BJ (cell line): Measurements from ENCODE around the gene ICA1. TPM values are rescaled to one million over a fixed set of nuclear protein-coding genes. Genes with fewer than 3 reads are reported as not detected.

Experiments used
- CTCF ChIA-PET: fragments of 350-600 bp; formaldehyde crosslinking; extraction: SDS; loops from one replicate; lab custom pipeline; 2021; ENCODE audit warnings: antibody characterized with exemption, inconsistent platforms; lab: Yijun Ruan, JAX
- POLR2A ChIA-PET: fragments of 300-600 bp; sonication (Branson Sonifier 250); formaldehyde crosslinking; extraction: SDS; loops from one replicate; lab custom pipeline; 2021; ENCODE audit warnings: antibody characterized with exemption; lab: Charles Lee
- DNase-seq: peaks from one replicate; pipeline ENCODE4 v3.0.0-alpha.2; 2011; ENCODE audit warnings: low read depth
- H3K27me3 ChIP-seq: 2 replicates; pipeline ENCODE4 v1.6.0; 2011; ENCODE audit warnings: low read length; ENCODE audit not compliant: control insufficient read depth, insufficient read depth
- H3K36me3 ChIP-seq: 2 replicates; pipeline ENCODE4 v1.5.1; 2011; ENCODE audit warnings: low read length; ENCODE audit not compliant: control insufficient read depth, insufficient read depth
- H3K4me3 ChIP-seq: 2 replicates; pipeline ENCODE4 v1.5.1; 2011; ENCODE audit warnings: low read depth, mild to moderate bottlenecking, control low read depth, low read length
- polyA plus RNA-seq: library from polyadenylated mRNA; depleted of rRNA; stranded (reverse); fragments of >200 nt; gene quantifications from 2 replicates; pipeline ENCODE4 v1.2.3, GENCODE V29; 2011
- TF ChIP-seq, protein P1 (sequence below): IDR thresholded peaks from 2 replicates; pipeline ENCODE4 v1.5.1; 2011; ENCODE audit warnings: low read depth, mild to moderate bottlenecking, control low read depth, inconsistent platforms, low read length, moderate library complexity; ENCODE audit not compliant: insufficient read depth

Gene ICA1
- polyA plus RNA-seq, 1 experiment = 0.15 TPM

- Histone ChIP-seq H3K27me3 (no peaks in the 10 kb centered on the region), H3K4me3 (no peak overlapping the region), H3K36me3 (no peaks in the 10 kb centered on the region)
- DNase-seq = no peak
- CTCF ChIA-PET = no interaction called here
- TF ChIP-seq, protein P1, sequence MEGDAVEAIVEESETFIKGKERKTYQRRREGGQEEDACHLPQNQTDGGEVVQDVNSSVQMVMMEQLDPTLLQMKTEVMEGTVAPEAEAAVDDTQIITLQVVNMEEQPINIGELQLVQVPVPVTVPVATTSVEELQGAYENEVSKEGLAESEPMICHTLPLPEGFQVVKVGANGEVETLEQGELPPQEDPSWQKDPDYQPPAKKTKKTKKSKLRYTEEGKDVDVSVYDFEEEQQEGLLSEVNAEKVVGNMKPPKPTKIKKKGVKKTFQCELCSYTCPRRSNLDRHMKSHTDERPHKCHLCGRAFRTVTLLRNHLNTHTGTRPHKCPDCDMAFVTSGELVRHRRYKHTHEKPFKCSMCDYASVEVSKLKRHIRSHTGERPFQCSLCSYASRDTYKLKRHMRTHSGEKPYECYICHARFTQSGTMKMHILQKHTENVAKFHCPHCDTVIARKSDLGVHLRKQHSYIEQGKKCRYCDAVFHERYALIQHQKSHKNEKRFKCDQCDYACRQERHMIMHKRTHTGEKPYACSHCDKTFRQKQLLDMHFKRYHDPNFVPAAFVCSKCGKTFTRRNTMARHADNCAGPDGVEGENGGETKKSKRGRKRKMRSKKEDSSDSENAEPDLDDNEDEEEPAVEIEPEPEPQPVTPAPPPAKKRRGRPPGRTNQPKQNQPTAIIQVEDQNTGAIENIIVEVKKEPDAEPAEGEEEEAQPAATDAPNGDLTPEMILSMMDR = no peak
- POLR2A ChIA-PET = no interaction called here
Observed at GRCh38 chr7:8113184-8113583, 148.8 kb downstream of the ICA1 start.

- POLR2A ChIA-PET = no interaction called here
- no peak for DNase-seq
- CTCF ChIA-PET = no interaction called here
- H3K4me3 ChIP-seq = no peak overlapping the region
- no peaks in the 10 kb centered on the region for H3K27me3 ChIP-seq
- TF ChIP-seq, protein P1 = no peak
- H3K36me3 ChIP-seq = no peaks in the 10 kb centered on the region
Observed at GRCh38 chr7:8112685-8113084, 149.3 kb downstream of the ICA1 start.

GRCh38 chr7:8111282-8111960, 150.5 kb downstream of the ICA1 start:
- TF ChIP-seq, protein P1 = no peak
- ChIA-PET POLR2A (no interaction called here), CTCF (no interaction called here)
- Histone ChIP-seq H3K27me3 (no peaks in the 10 kb centered on the region), H3K36me3 (no peaks in the 10 kb centered on the region), H3K4me3 (no peak overlapping the region)
- no peak for DNase-seq

DNA sequence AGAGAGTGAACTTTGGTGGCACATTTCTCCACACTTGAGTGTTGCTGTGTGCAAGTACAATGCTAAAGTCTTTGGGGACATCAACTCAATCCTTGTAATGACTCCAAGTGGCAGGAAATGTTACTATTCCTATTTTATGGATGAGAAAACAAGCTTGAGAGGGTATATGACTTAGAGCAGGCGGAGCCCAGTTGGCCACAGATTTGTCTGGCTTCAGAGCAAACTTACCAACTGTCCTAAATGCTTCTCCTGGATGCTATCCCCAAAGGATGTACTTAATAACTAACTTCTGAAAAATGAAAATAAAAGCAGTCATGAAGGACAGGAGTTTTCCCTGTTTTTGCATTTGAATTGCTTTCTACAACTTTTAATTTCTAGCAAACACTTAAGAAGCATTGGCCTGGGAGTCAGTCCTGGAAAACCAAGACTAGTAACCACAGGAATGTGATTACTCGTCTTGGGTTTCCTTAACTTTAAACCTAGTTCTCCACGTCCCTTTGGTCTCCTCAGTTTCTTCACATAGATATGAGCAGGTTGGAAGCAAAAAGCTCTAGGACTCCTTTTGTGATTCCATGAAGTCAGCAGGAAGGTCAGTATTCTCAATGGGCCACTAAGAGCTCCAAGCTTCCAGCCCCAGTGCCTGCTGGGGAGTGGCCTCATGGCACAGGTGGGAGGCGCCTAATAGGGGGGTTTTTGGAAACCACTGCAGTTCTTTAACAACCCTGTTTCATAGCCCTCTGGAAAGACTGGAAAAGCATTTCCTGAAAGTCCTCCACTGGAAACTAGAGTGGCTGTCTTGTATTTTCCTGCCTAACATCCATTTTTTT, 152.6 kb downstream of the ICA1 start:
- Histone ChIP-seq H3K36me3 (no peaks in the 10 kb centered on the region), H3K27me3 (no peaks in the 10 kb centered on the region), H3K4me3 (no peak overlapping the region)
- TF ChIP-seq, protein P1 = no peak
- ChIA-PET CTCF (interaction anchor here (0.6 kb wide), 1 partner anchor 378 kb away, joined by 4 read pairs; no protein-coding TSS in a partner anchor), POLR2A (no interaction called here)
- DNase-seq = peak; percentile 2

DNA sequence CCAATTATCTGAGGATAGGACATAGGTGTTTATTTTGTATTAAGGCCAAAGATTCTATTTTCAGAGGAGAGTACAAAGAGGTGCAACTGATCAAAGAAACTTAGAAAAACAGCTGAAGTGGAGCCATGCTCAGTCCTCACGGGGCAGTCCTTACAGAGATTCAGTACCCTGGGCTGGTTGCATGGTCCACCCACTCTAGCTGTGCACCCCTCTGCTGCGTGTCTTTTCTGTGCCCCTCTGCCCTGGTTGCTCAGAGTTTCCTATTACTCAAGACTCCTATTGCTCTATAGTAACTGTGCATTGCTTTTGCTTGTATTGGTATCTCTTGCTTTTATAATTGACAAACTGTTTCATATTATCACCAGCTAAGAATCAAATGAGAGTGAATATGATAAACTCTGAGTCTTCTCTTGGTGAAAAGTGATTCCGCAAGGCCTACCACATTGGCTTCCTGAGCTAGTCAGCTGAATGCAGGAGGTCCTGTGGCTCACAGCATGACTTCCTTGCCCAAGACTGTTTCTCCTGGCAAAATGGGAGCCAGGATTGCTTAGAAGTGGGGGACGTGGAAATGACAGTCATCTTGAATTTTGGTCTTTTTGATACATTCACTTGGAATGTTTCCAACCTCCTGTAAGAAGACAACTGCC, 156.4 kb downstream of the ICA1 start:
- H3K36me3 ChIP-seq = no peaks in the 10 kb centered on the region
- no peak overlapping the region for H3K4me3 ChIP-seq
- ChIA-PET POLR2A (no interaction called here), CTCF (interaction anchor here (1.2 kb wide), 1 partner anchor 13 kb away, joined by 3 read pairs; no protein-coding TSS in a partner anchor)
- no peaks in the 10 kb centered on the region for H3K27me3 ChIP-seq
- DNase-seq = no peak
- TF ChIP-seq, protein P1 = no peak
